Measurements from ENCODE around the gene ADISSP. TPM values are rescaled to one million over a fixed set of nuclear protein-coding genes. Genes with fewer than 3 reads are reported as not detected.

ADISSP gene
- total and polyA plus RNA-seq, 10 donors = 29.4 to 55.5 (median 36.0) TPM

- H3K36me3 ChIP-seq = no peaks in the 10 kb centered on the region
- intact Hi-C loops (cut with DNase I; ENCODE audit: low total_unique reads) = no loop called here
- H3K4me3 ChIP-seq = no peak overlapping the region
- TF ChIP-seq POLR2A (IDR thresholded peaks at IDR 0.05) = no peak
- TF ChIP-seq POLR2AphosphoS5 (IDR thresholded peaks at IDR 0.05) = no peak
- TF ChIP-seq, protein P1, sequence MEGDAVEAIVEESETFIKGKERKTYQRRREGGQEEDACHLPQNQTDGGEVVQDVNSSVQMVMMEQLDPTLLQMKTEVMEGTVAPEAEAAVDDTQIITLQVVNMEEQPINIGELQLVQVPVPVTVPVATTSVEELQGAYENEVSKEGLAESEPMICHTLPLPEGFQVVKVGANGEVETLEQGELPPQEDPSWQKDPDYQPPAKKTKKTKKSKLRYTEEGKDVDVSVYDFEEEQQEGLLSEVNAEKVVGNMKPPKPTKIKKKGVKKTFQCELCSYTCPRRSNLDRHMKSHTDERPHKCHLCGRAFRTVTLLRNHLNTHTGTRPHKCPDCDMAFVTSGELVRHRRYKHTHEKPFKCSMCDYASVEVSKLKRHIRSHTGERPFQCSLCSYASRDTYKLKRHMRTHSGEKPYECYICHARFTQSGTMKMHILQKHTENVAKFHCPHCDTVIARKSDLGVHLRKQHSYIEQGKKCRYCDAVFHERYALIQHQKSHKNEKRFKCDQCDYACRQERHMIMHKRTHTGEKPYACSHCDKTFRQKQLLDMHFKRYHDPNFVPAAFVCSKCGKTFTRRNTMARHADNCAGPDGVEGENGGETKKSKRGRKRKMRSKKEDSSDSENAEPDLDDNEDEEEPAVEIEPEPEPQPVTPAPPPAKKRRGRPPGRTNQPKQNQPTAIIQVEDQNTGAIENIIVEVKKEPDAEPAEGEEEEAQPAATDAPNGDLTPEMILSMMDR (IDR thresholded peaks at IDR 0.05 in 8 of 11, conservative IDR thresholded peaks at IDR 0.05 in 3 of 11) = no peak
- H3K27ac ChIP-seq = peak overlapping the region in 5 of 8 donors; percentile 85 to 96 (median 89)
- WGBS, 5 donors = 83 to 92% (median 84%) methylated on average over 12 of the region's 12 CpGs
- peaks cover 22 to 90% (median 69%) of the 10 kb centered on the region in 6 donors for H3K4me1 ChIP-seq
- no peak for DNase-seq
- H3K27me3 ChIP-seq (replicated peaks in 1 of 7) = no peaks in the 10 kb centered on the region
- H3K9me3 ChIP-seq = no peaks in the 10 kb centered on the region
Measured at GRCh38 chr20:3813848-3814581, 46.5 kb upstream of the ADISSP start.

GRCh38 chr20:3812975-3813847 lies 45.7 kb upstream of the ADISSP start:
- DNase-seq = no peak
- TF ChIP-seq POLR2A (IDR thresholded peaks at IDR 0.05) (no peak), POLR2AphosphoS5 (IDR thresholded peaks at IDR 0.05) (no peak)
- TF ChIP-seq, protein P1 (IDR thresholded peaks at IDR 0.05 in 8 of 11, conservative IDR thresholded peaks at IDR 0.05 in 3 of 11) = no peak
- Histone ChIP-seq H3K9me3 (no peaks in the 10 kb centered on the region), H3K27ac (peak overlapping the region in 7 of 8 donors; percentile 85 to 96 (median 89)), H3K4me1 (peaks cover 17 to 90% (median 65%) of the 10 kb centered on the region in 6 donors), H3K4me3 (no peak overlapping the region), H3K36me3 (no peaks in the 10 kb centered on the region), H3K27me3 (replicated peaks in 1 of 7) (no peaks in the 10 kb centered on the region)
- intact Hi-C loops (cut with DNase I; ENCODE audit: low total_unique reads) = no loop called here
- 79 to 86% (median 86%) methylated on average over 8 of the region's 8 CpGs for WGBS, 5 donors

DNA sequence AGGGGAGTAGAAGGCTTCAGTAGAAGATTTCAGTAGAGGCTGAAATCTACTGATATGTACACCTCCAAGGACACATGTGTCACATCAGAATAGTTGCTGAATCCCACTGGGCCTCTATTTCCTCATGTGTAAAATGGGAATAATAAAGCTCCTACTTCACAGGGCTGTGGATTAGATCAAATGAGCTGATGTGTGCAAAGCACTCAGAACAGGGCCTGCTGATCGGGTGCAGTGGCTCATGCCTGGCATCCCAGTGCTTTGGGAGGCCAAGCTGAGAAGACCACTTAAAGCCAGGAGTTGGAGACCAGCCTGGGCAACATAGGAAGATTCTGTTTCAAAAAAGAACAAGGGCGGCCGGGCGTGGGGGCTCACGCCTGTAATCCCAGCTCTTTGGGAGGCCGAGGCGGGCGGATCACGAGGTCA lies 44.7 kb upstream of the ADISSP start:
- Histone ChIP-seq H3K27ac (peak overlapping the region; percentile 85 to 96 (median 88)), H3K9me3 (no peaks in the 10 kb centered on the region), H3K4me1 (peaks cover 15 to 92% (median 70%) of the 10 kb centered on the region in 6 donors), H3K36me3 (no peaks in the 10 kb centered on the region), H3K27me3 (replicated peaks in 1 of 7) (no peaks in the 10 kb centered on the region), H3K4me3 (peak overlapping the region in 2 of 8 donors; percentile 32 to 67)
- intact Hi-C loops (cut with DNase I; ENCODE audit: low total_unique reads) = no loop called here
- 93 to 96% (median 95%) methylated on average over 9 of the region's 9 CpGs for WGBS, 5 donors
- TF ChIP-seq, protein P1 (IDR thresholded peaks at IDR 0.05 in 8 of 11, conservative IDR thresholded peaks at IDR 0.05 in 3 of 11) = no peak
- TF ChIP-seq POLR2AphosphoS5 (IDR thresholded peaks at IDR 0.05) = no peak
- TF ChIP-seq POLR2A (IDR thresholded peaks at IDR 0.05) = no peak
- DNase-seq = peak; percentile 72
